GM12891 (cell line): Measurements from ENCODE around the gene NHS. TPM values are rescaled to one million over a fixed set of nuclear protein-coding genes. Genes with fewer than 3 reads are reported as not detected.

Experiments used
- DNase-seq: peaks from one replicate; pipeline ENCODE4 v3.0.0; 2011; ENCODE audit warnings: low spot score; ENCODE audit not compliant: insufficient read length
- FAIRE-seq: peaks from 2 replicates; lab custom pipeline; 2011; peaks lifted over from hg19 to GRCh38; lab: Jason Lieb, UNC
- PAX5 ChIP-seq: IDR thresholded peaks from 2 replicates; pipeline ENCODE4 v1.6.1; 2011; ENCODE audit warnings: low read length, moderate library complexity, mild to moderate bottlenecking; ENCODE audit not compliant: insufficient read depth, severe bottlenecking
- POLR2A ChIP-seq: IDR thresholded peaks from 2 replicates; pipeline ENCODE4 v1.6.1; 2011; ENCODE audit warnings: low read depth, low read length, control low read depth
- POLR2AphosphoS5 ChIP-seq: IDR thresholded peaks from 2 replicates; pipeline ENCODE4 v1.6.1; 2011; ENCODE audit warnings: low read depth, low read length, control low read depth
- POU2F2 ChIP-seq: IDR thresholded peaks from 2 replicates; pipeline ENCODE4 v1.6.1; 2011; ENCODE audit warnings: low read depth, mild to moderate bottlenecking, control low read depth, low read length, moderate library complexity
- SPI1 ChIP-seq: IDR thresholded peaks from 2 replicates; pipeline ENCODE4 v1.6.1; 2011; ENCODE audit warnings: low read depth, low read length, control low read depth
- TAF1 ChIP-seq: IDR thresholded peaks from 2 replicates; pipeline ENCODE4 v1.6.1; 2011; ENCODE audit warnings: low read depth, low read length, control low read depth
- polyA plus RNA-seq: library from polyadenylated mRNA; unstranded; fragments of >200 nt; gene quantifications from one replicate; pipeline ENCODE4 v1.2.1, GENCODE V29; 2012; ENCODE audit warnings: low read depth, missing spikeins, inconsistent platforms; ENCODE audit not compliant: missing spikeins

The NHS gene
- polyA plus RNA-seq = not detected

GRCh38 chrX:17374619-17375366 is at the start of gene NHS:
TSS of gene NHS (plus strand) at chrX:17375200. CDS start at chrX:17375758, 558 bp downstream.
- no peak for FAIRE-seq
- TF ChIP-seq TAF1 (no peak), POLR2A (no peak), POLR2AphosphoS5 (no peak), PAX5 (no peak), SPI1 (no peak), POU2F2 (no peak)
- no peak for DNase-seq

GRCh38 chrX:17328837-17329236 is 46.2 kb upstream of the NHS start:
- no peak for DNase-seq
- TF ChIP-seq TAF1 (no peak), SPI1 (no peak), POLR2AphosphoS5 (no peak), POU2F2 (no peak), PAX5 (no peak), POLR2A (no peak)
- FAIRE-seq = no peak

GRCh38 chrX:17336377-17336776 is 38.6 kb upstream of the NHS start:
- no peak for DNase-seq
- FAIRE-seq = no peak
- TF ChIP-seq POLR2A = no peak
- TF ChIP-seq POLR2AphosphoS5 = no peak
- TF ChIP-seq PAX5 = no peak
- no peak for TF ChIP-seq TAF1
- TF ChIP-seq POU2F2 = no peak
- TF ChIP-seq SPI1 = no peak

GRCh38 chrX:17355976-17356375 is 19.0 kb upstream of the NHS start:
- FAIRE-seq (no peak), DNase-seq (no peak)
- TF ChIP-seq PAX5 = no peak
- no peak for TF ChIP-seq POU2F2
- TF ChIP-seq POLR2A = no peak
- no peak for TF ChIP-seq SPI1
- no peak for TF ChIP-seq POLR2AphosphoS5
- no peak for TF ChIP-seq TAF1

GRCh38 chrX:17359500-17359899 is 15.5 kb upstream of the NHS start:
- TF ChIP-seq SPI1 (no peak), POLR2A (no peak), TAF1 (no peak), POLR2AphosphoS5 (no peak)
- DNase-seq (no peak), FAIRE-seq (no peak)

- no peak for FAIRE-seq
- TF ChIP-seq TAF1 (no peak), POLR2A (no peak), SPI1 (no peak), PAX5 (no peak), POLR2AphosphoS5 (no peak), POU2F2 (no peak)
- DNase-seq = no peak
These were observed 13.4 kb upstream of the NHS start for GRCh38 chrX:17361620-17362019.

- FAIRE-seq (no peak), DNase-seq (no peak)
- TF ChIP-seq POLR2AphosphoS5 (no peak), SPI1 (no peak), POU2F2 (no peak), TAF1 (no peak), POLR2A (no peak), PAX5 (no peak)
These were observed 7.0 kb upstream of the NHS start for GRCh38 chrX:17368002-17368401.

- no peak for FAIRE-seq
- TF ChIP-seq POU2F2 (no peak), POLR2A (no peak), TAF1 (no peak)
- DNase-seq = no peak
These were observed 5.7 kb upstream of the NHS start for GRCh38 chrX:17369309-17369708.

GRCh38 chrX:17370191-17370590 is 4.8 kb upstream of the NHS start:
- TF ChIP-seq POLR2A (no peak), TAF1 (no peak), SPI1 (no peak), POLR2AphosphoS5 (no peak)
- DNase-seq (no peak), FAIRE-seq (no peak)

GRCh38 chrX:17372052-17372451 is 2.9 kb upstream of the NHS start:
- FAIRE-seq (no peak), DNase-seq (no peak)
- TF ChIP-seq SPI1 = no peak
- no peak for TF ChIP-seq POLR2A
- TF ChIP-seq POU2F2 = no peak
- TF ChIP-seq TAF1 = no peak
- TF ChIP-seq PAX5 = no peak
- TF ChIP-seq POLR2AphosphoS5 = no peak

GRCh38 chrX:17373337-17373736 is 1.7 kb upstream of the NHS start:
- TF ChIP-seq TAF1 (no peak), POLR2A (no peak), SPI1 (no peak), PAX5 (no peak), POLR2AphosphoS5 (no peak), POU2F2 (no peak)
- DNase-seq (no peak), FAIRE-seq (no peak)
